ENCODE results near the gene FGF14.

The FGF14 gene

DNA sequence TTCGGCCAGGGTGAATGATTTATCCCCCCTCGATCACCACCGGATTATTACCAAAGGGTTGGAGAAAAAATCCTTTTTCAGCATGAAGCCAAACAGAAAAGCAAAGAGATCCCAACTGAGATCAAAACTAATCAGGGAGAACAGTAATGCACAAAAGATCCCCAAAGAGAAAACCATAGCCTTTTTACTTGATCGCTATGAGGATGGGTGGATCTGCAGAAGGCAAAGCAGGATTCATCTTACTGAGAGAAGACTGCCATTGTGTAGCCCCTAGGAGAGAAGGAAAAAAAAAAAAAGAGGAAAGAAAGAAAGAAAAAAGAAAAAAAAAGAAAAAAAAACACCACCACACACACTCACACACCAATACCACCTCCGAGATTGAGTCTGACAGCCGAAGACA, at the start of gene FGF14:
Gene FGF14, minus strand, starts transcription at position 283 of the 400 bp plus-strand sequence.
- no peak for DNase-seq

GRCh38 chr13:102443249-102443648, 41.4 kb upstream of the FGF14 start:
- DNase-seq = peak; percentile 98

GRCh38 chr13:102441085-102441484, 39.2 kb upstream of the FGF14 start:
- DNase-seq = no peak

GRCh38 chr13:102440259-102440936, 38.5 kb upstream of the FGF14 start:
- peak; percentile 69 for DNase-seq

DNA sequence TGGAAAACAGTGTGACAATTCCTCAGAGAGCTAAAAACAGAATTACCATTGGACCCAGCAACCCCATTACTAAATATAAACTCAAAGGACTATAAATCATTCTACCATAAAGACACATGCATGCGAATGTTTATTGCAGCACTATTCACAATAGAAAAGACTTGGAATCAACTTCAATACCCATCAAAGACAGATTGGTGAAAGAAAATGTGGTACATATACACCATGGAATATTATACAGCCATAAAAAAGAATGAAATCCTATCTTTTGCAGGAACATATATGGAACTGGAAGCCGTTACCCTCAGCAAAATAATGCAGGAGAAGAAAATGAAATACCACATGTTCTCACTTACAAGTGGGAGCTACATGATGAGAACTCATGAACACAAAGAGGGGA, 20.8 kb upstream of the FGF14 start:
- no peak for DNase-seq

GRCh38 chr13:102405499-102406100, 3.8 kb upstream of the FGF14 start:
- DNase-seq = no peak

- peak; percentile 93 for DNase-seq
These were observed 442 bp upstream of the FGF14 start for GRCh38 chr13:102402290-102402689.

GRCh38 chr13:102401265-102401664, 583 bp downstream of the FGF14 start:
- peak; percentile 28 for DNase-seq

DNA sequence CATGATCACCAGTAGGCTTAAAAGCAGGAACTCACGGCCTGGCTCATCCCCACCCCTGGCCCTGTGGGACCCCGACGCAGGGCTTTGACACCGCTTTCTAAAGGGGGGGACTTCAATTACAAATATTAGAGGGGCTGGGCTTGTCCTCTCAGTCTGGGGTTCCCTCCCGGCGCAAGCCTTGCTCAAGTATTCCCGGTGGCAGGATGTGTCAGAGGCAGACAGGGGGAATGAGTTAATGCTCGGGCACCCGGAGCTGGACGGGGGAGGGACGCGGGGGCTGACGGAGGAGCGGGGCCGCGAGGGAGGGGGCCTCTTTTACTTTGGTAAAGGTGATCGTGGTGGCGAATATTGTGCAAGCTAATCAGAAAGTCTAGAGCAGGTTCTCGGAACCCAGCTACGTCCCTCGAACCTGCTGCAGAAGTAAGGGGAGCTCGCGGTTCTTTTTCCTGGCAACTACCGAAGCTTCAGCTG, 1.1 kb downstream of the FGF14 start:
- DNase-seq = peak; percentile 62

DNA sequence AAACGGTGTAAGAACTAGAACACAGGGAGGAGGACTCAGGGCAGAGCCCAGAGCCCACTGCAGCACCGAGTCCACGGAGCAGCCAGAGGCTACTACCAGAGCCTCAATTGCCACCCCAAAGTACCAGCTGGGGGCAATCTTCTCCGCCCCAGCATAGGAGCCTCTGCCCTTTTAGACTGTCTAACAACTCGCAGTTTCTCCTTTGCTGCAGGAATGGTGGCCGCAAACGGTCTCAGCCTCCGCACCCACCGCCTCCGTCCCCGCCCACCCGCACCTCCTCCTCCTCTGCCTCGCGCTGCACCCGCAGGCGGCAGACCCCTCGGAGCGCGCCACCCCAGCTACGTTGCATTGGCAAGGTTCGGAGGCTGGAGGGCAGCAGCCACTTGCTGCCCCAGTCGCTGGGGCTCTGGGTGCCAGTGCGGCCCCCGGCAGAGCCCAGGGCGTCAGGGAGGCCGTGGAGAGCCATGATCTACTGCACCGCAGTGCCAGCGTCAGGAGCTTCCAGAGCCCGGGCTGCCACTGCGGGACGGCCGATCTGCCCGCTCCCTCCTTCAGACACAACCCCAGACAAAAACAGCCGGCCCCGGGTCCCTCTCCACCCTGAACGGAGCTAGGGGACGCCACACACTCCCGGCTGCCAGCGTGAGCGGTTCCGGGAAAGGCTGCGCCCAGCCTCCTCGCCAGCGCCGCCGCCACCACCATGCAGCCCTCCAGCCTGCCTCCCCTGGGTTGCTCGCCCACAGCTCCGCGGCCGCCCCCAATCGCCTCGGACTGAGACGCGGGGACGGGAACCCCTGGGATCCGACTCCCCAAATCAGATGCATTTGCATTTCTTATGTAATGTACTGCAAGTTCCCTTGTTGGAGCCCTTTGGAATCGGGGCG, 1.8 kb downstream of the FGF14 start:
- DNase-seq = peak; percentile 71

- peak; percentile 49 for DNase-seq
These were observed 5.9 kb downstream of the FGF14 start for GRCh38 chr13:102395939-102396338.

GRCh38 chr13:102395174-102395573, 6.7 kb downstream of the FGF14 start:
- peak; percentile 49 for DNase-seq

DNA sequence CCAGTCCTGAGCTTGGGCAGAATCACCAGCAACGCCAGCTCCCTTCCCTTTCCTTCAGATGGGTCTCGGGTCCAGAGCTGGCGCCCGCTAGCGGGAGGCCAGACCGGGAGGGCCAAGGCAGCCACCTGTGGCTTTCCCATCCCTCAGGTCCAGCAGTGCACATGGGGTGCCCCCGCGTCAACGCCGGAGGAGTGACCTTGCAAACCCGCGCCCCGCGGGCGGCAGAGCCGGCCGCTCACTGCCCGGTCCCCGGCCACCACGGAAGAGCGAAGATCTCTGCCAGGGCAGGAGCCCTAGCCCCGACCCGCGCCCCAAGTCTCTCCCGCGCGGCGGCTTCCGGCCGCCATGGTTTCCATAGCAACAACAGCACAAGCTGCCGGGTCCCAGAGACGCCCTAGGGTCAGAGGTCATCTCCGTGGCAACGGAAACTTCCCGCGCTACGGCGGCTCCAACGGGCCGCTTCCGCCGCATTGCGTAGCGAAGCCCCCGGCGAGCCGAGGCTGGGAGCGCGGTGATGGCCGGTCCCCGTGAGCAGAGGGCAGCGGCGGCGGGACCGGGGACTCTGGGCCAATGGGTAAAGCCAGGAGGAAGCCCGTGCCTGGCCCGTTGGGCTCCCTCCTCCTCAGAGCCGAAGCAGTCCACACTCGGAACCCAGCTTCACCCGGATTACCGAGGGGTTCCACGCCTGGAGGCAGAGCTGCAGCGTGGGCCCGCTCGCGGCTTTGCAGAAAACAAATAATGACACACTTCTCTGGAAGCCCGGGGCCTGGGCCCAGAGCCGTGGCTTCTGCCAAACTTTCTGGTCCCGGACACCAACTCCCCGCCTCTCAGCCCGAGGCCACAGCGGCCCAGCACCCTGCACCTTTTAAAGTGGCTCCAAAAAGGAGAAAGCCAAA, 7.4 kb downstream of the FGF14 start:
- peak; percentile 97 for DNase-seq

DNA sequence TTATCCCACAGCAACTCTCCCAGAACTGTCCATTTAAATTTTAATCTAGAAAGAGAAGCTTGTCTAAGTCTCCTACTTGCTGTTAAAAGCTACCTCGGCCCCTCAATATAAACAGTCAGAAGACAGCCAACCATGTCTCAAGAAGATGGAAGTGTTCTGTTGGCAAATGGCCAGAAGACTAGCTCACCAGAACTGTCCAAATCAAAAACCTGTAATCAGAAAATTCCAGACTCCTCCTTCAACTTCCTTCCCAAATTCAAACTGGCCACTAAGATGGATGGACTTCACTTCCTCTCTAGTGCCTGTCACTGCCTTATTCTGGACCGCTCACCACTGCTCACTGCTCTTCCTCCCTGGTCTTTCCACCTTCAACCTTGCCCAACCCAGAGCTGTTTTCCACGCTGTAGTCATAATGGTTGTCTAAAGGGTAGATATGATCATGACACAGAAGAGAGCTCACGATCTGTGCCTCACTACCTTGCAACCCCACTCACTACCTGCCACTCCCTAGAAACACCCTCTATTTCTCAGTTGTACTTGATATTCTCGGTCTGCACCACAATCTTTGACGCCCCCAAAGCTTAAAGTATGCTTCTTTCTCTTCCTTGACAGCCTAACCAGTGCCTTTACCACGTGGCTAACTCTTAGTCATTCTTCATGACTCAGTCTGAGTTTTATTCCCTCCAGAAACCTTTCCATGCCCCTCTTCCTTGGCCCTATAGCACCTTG, 9.2 kb downstream of the FGF14 start:
- no peak for DNase-seq

DNA sequence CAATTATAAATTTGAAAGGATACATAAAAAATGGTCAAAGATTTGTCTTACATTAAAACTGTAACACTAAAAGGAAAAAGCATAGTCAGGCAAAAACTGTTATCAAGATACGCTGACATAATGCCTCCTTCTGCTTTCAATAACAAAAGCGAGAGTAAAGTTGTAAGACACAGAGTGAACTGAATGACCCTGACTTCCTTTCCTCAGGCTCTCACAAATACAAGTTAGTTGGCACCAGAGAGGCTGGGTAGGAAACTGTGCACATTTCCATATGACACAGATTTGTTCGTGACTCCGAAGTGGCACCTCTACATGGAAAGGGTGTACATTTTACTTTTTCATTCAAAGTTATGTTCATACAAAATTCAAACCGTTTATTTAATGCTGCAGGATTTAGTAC, 15.4 kb downstream of the FGF14 start:
- DNase-seq = no peak

- DNase-seq = no peak
These were observed 21.8 kb downstream of the FGF14 start for GRCh38 chr13:102380012-102380411.

DNA sequence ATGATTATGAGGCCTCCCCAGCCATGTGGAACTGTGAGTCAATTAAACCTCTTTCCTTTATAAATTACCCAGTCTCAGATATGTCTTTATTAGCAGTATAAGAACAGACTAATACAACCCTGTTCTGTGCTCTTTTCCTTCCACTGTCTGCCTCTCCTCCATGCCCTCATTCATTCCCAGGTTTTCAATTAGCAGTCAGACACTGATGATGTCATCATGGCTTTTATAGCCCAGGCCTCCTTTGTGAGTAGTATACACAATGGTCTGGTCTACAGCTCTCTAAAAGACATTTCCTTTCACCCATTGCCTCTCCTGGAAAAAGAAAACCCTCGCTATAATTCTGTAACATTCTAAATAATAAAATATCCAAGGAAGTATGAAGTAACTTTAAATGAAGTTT, 25.5 kb downstream of the FGF14 start:
- DNase-seq = peak; percentile 8

- no peak for DNase-seq
These were observed 27.1 kb downstream of the FGF14 start for GRCh38 chr13:102374726-102375125.

DNA sequence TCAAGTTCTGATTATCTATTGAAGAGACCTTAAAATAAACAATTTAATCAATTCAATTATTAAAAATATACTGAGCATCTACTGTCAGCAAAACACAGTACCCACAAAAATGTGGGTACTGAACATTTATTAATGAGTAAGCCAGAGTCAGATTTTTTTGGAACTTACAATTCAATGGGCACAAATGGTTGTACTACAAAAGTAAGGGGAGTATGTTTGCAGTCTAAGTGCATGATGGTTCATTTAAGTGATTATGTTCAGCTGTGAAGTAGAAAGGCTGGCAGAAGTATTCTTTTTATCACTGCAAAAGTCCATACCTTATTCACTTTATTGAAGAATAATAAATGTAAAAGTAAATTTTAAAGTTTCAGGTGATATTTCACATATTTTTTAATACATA, 27.6 kb downstream of the FGF14 start:
- DNase-seq = no peak

- no peak for DNase-seq
These were observed 28.6 kb downstream of the FGF14 start for GRCh38 chr13:102373221-102373620.

DNA sequence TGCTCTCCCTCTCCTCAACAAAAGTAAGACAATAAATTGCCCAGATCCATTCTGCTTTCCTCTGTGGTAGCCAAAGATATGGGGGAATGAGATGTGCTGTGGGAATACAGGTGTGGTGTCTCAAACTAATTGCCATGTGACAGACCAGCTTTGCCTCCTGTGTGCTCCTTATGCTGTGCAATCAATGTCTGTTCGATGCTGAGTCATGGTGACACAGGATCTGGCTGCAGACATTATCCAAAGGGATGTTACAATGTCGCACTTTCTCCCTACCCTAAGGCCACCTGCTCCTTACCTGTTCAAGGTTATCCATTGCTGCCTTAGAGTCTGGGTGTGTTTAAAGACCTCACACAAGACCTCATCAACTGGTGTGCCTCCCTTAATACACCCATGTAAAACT, 32.5 kb downstream of the FGF14 start:
- DNase-seq = peak; percentile 16

DNA sequence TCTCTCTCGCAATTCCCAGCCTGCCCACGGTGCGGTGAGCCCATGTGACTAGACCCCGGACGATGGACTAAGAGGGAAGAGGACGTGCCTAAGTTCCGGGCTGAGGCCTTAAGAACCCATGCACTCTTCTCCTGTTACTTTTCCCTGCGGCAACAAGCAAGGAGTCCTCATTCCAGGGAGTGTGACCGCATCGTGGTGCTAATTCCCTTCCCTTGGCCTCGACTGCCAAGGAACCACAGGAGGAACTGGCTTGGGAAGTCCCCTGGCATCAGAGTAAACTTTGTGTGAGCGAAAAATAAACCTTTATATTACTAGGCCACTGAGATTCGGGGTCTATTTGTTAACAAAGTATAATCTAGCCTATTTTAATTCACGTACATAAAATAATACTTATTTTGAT, 34.0 kb downstream of the FGF14 start:
- DNase-seq = no peak
